ENCODE measurements around the gene ZNF132.
A peak's percentile ranks its signal among the peaks of the same experiment; 100 is the strongest.
"Not testable (repeated sequence)": the region's sequence is repeated elsewhere in the genome, so short reads cannot be mapped to it uniquely, and the experiment has no call there.

ZNF132 gene

GRCh38 chr19:58439576-58440554, at the start of gene ZNF132:
Gene ZNF132, minus strand, starts transcription at chr19:58440153. Its CDS starts 332 bp downstream, at chr19:58439821.
- TF ChIP-seq POLR2A (IDR thresholded peaks at IDR 0.05; ENCODE audit: low read depth, low read length), result no peak
- DNase-seq (ENCODE audit: insufficient read length, low spot score) (no peak), FAIRE-seq (no peak)

- FAIRE-seq; DNase-seq (ENCODE audit: insufficient read length, low spot score): not testable (repeated sequence)
These were observed 44.4 kb upstream of the ZNF132 start for GRCh38 chr19:58484349-58484748.

DNA sequence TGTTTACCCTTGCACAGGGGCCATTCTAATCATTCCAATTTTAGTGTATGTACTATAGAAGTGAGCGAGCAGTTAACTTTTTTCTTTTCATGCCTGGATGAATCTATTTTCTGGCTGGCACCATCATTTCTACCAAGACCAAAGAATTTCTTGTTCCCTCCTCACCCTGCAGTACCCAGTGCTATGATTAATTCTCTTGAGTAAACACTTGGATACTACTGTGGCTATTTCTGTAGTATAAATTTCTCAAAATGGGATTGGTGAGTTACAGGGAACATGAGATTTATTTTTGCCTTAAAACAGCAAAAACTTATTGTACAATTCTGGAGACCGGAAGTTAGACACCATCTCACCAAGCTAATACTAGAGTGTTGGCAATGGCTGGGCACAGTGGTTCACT, 43.8 kb upstream of the ZNF132 start:
- FAIRE-seq (no peak), DNase-seq (ENCODE audit: insufficient read length, low spot score) (no peak)
- no peak for TF ChIP-seq POLR2A (IDR thresholded peaks at IDR 0.05; ENCODE audit: low read depth, low read length)

- no peak for TF ChIP-seq POLR2A (IDR thresholded peaks at IDR 0.05; ENCODE audit: low read depth, low read length)
- DNase-seq (ENCODE audit: insufficient read length, low spot score), result no peak
- no peak for FAIRE-seq
These were observed 42.4 kb upstream of the ZNF132 start for GRCh38 chr19:58482372-58482771.

DNA sequence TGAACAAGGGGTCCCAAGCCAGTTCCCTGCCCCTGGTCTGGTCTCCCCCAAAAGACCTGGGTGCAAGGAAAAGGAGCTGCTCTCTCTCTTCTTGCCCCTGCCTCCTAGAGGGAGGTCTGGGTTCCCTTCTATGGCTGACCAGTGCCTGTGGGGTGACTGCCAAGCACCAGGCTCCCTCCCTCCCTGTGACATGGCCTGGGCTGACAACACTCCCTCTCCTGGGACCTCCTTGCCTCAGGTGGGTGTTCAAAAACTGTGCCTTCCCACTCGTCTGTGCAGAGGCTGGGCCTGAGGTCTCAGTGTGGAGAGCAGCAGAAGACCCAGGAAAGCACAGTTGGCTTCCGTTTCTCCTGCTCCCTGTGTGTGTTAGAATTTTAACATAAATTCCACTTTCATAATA, 40.9 kb upstream of the ZNF132 start:
- no peak for FAIRE-seq
- TF ChIP-seq POLR2A (IDR thresholded peaks at IDR 0.05; ENCODE audit: low read depth, low read length), result no peak
- no peak for DNase-seq (ENCODE audit: insufficient read length, low spot score)

DNA sequence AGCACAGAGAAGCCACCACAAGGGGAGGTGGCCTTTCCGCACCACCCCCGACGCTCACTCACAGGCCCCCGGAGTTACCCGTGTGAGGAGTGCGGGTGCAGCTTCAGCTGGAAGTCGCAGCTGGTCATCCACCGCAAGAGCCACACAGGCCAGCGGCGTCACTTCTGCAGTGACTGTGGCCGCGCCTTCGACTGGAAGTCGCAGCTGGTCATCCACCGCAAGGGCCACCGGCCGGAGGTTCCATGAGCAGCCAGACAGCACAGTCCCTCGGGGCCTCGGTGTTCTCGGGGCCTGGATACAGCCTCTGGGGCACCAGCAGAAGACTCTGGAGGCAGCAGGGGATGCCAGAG, 40.5 kb upstream of the ZNF132 start:
- FAIRE-seq (no peak), DNase-seq (ENCODE audit: insufficient read length, low spot score) (no peak)
- no peak for TF ChIP-seq POLR2A (IDR thresholded peaks at IDR 0.05; ENCODE audit: low read depth, low read length)

GRCh38 chr19:58479736-58480480, 40.0 kb upstream of the ZNF132 start:
- DNase-seq (ENCODE audit: insufficient read length, low spot score), result no peak
- no peak for TF ChIP-seq POLR2A (IDR thresholded peaks at IDR 0.05; ENCODE audit: low read depth, low read length)
- FAIRE-seq, result no peak

DNA sequence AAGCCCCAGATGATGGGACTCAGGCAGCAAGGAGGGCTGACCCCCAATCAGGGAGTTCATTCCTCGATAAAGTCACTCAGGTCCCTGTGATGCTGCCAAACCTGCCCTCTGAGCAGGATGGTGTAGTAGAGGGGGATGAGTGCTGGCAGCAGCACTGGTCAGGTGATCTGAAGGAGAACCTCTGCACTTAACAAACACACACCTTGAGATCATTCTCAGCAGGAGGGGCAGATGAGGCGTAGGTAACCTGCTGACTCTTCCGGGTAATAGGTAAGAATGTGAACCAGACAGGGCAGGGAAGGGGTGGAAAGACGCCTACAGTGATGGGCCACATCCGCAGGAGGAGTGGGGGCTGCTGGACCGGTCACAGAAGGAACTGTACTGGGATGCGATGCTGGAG, 39.4 kb upstream of the ZNF132 start:
- DNase-seq (ENCODE audit: insufficient read length, low spot score) (no peak), FAIRE-seq (no peak)
- TF ChIP-seq POLR2A (IDR thresholded peaks at IDR 0.05; ENCODE audit: low read depth, low read length), result no peak

GRCh38 chr19:58477871-58478270, 37.9 kb upstream of the ZNF132 start:
- TF ChIP-seq POLR2A (IDR thresholded peaks at IDR 0.05; ENCODE audit: low read depth, low read length), result no peak; the same call in 1 of the 2 replicates
- DNase-seq (ENCODE audit: insufficient read length, low spot score) (no peak), FAIRE-seq (no peak)

GRCh38 chr19:58477130-58477529, 37.2 kb upstream of the ZNF132 start:
- no peak for FAIRE-seq

GRCh38 chr19:58476498-58477015, 36.6 kb upstream of the ZNF132 start:
- FAIRE-seq (no peak), DNase-seq (ENCODE audit: insufficient read length, low spot score) (no peak)
- no peak for TF ChIP-seq POLR2A (IDR thresholded peaks at IDR 0.05; ENCODE audit: low read depth, low read length)

More at GRCh38 chr19:58477130-58477529, 37.2 kb upstream of the ZNF132 start:
- DNase-seq (ENCODE audit: insufficient read length, low spot score), result no peak
- TF ChIP-seq POLR2A (IDR thresholded peaks at IDR 0.05; ENCODE audit: low read depth, low read length), result peak; percentile 9; the same call in 1 of the 2 replicates

- FAIRE-seq (no peak), DNase-seq (ENCODE audit: insufficient read length, low spot score) (peak; percentile 99)
- peak; percentile 56 for TF ChIP-seq POLR2A (IDR thresholded peaks at IDR 0.05; ENCODE audit: low read depth, low read length)
These were observed 36.0 kb upstream of the ZNF132 start, which contains the start of gene ZNF446 for GRCh38 chr19:58475714-58476497. Gene ZNF446, plus strand, starts transcription at chr19:58476352. Its CDS starts 867 bp downstream, at chr19:58477219.

DNA sequence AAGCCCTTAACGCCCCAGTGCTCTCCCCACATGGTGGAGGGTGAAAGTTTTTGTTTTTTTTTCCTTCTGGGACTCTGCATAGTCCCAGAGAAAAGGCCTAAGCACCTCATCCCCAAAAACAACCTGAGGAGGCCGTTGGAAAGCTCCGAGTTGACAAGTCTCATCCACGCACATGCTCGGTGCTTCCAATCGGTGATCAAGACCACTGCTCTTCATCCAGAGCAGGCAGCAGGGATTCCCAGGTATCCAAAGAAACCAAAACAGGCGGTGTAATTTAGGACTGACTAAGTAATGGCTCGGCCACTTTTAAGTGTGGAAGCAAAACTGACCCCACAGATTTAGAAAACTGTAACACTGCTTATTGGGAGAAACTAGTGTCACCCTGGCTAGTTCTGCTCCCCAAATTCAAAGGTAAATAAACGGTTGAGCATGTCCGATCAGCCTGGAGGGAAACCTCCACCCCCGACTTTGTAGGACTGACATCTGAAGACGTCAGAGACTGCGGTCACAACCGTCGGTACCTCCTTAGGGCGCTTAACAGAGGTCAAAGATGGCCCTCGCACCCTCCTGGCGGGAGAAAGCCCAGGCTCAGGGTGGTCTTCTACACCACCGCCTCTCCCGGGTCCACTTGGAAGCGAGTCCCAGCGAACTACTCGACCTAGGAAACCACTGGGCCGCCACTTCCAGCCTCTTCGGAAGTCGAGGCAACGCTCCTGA, 35.2 kb upstream of the ZNF132 start:
- DNase-seq (ENCODE audit: insufficient read length, low spot score), result no peak
- TF ChIP-seq POLR2A (IDR thresholded peaks at IDR 0.05; ENCODE audit: low read depth, low read length), result no peak; the same call in 1 of the 2 replicates
- no peak for FAIRE-seq
